Neural progenitor cell (in vitro differentiated cells): Measurements from ENCODE around the gene SCN1A.

ENCODE experiments used
- EZH2 ChIP-seq: fragments of 200-600 bp; sonication (generic); IDR thresholded peaks from 2 replicates; pipeline ENCODE4 v1.6.1; 2017; ENCODE audit warnings: antibody characterized with exemption, mild to moderate bottlenecking, moderate library complexity
- EZH2phosphoT487 ChIP-seq: fragments of 200-600 bp; sonication (generic); IDR thresholded peaks from 2 replicates; pipeline ENCODE4 v1.6.1; 2017; ENCODE audit warnings: antibody characterized with exemption
- TF ChIP-seq, protein P1 (sequence below): fragments of 200-600 bp; sonication (generic); IDR thresholded peaks from 2 replicates; pipeline ENCODE4 v1.5.1; 2017; ENCODE audit warnings: antibody characterized with exemption, mild to moderate bottlenecking

DNA sequence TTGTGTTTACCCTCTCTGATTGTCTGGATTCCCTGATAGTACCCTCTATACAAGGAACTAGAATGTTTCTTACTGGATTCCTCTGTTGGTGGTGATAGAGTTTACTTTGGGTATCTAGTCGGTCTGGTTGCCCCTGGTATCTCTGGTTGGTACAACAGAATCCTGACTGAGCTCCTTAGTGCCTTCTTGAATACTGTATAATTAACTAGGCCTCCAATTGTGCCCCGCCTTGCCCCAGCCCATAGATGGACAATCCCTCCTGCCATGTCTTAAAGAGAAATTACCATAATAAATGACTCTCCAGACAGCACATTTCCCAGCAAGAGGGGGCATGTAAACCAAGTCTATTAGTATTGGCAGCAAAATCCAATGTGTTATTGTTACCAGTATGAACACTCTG lies 2.3 kb downstream of the SCN1A start:
- no peak for TF ChIP-seq EZH2
- TF ChIP-seq, protein P1, sequence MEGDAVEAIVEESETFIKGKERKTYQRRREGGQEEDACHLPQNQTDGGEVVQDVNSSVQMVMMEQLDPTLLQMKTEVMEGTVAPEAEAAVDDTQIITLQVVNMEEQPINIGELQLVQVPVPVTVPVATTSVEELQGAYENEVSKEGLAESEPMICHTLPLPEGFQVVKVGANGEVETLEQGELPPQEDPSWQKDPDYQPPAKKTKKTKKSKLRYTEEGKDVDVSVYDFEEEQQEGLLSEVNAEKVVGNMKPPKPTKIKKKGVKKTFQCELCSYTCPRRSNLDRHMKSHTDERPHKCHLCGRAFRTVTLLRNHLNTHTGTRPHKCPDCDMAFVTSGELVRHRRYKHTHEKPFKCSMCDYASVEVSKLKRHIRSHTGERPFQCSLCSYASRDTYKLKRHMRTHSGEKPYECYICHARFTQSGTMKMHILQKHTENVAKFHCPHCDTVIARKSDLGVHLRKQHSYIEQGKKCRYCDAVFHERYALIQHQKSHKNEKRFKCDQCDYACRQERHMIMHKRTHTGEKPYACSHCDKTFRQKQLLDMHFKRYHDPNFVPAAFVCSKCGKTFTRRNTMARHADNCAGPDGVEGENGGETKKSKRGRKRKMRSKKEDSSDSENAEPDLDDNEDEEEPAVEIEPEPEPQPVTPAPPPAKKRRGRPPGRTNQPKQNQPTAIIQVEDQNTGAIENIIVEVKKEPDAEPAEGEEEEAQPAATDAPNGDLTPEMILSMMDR: no peak
- TF ChIP-seq EZH2phosphoT487: no peak
